ENCODE measurements around the gene C1orf53.
"Not testable (repeated sequence)": the region's sequence is repeated elsewhere in the genome, so short reads cannot be mapped to it uniquely, and the experiment has no call there.

- not testable (repeated sequence) for TF ChIP-seq SP2 (tag by site-specific recombination; IDR thresholded peaks at IDR 0.05); ZNF24 (tag by site-specific recombination; IDR thresholded peaks at IDR 0.05); ZNF416 (tag by site-specific recombination; IDR thresholded peaks at IDR 0.05); ZNF274 (IDR thresholded peaks at IDR 0.05; ENCODE audit: low read length); ZNF274 (tag by site-specific recombination; IDR thresholded peaks at IDR 0.05; ENCODE audit: borderline replicate concordance); CTCF (tag by site-specific recombination; IDR thresholded peaks at IDR 0.05)
Observed at GRCh38 chr1:197880385-197880784, 22.0 kb upstream of the C1orf53 start.

Measured in HEK293 (cell line).